NOMO-1 (cell line): ENCODE measurements around the gene NAV2.
A peak's percentile ranks its signal among the peaks of the same experiment; 100 is the strongest.

Experiments used
- DNase-seq, 2 experiments: peaks; one replicate each; lab custom pipeline; 2025; ENCODE audit not compliant: unreplicated experiment in 2 of 2; lab: John Stamatoyannopoulos, UW

NAV2 gene

DNA sequence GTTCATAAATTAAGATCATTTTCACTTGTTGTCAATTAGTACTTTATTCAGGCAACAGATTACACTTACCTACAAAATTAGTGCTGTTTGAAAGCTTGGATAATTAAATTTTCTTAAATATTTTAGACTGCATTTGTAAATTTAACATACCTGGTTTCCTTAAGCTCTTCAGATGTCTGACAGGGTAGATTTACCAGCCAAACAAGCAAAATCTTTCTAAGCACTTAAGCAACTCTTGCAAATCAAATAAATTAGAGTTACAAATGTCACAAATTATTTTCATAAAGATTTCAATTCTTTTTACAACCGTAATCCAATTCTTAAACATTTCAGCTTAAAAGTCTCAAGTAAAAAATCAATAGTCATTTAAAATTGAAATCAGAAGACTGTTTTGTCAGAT lies 317.8 kb downstream of the NAV2 start:
- DNase-seq = no peak

- DNase-seq = no peak
Measured at GRCh38 chr11:20031155-20032001, 318.7 kb downstream of the NAV2 start.

GRCh38 chr11:20032127-20032526 lies 319.5 kb downstream of the NAV2 start:
- no peak for DNase-seq

DNA sequence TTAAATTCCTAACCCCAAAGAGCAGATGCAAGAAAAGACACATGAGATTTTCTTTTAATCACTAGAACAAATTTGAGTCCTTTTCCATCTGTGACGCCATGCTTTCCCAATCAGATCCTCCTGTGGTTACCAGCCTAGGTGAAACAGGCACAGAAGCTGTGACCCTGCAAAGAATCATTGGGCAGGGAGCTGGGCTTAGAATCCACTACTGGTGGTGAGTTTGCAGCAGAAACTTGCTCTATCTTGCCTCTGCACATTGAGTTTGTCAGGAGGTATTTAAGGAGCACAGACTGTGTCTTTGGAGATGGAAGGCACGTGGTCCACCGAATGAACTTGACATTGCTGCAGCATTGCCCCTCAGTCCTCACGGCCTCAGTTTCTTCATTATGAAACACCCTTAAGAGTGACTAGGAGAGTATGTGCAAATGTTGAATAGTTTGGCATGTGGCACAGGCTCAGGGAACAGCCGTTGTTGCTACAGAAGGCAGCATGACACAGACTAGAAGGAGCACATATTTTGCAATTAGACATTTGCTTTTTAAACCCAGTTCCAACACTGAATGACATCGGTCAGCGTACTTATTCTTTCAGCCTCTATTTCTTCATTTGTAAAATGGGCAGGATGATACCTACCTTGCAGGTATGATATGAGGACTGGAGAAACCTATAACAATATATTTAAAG lies 320.1 kb downstream of the NAV2 start:
- no peak for DNase-seq

DNA sequence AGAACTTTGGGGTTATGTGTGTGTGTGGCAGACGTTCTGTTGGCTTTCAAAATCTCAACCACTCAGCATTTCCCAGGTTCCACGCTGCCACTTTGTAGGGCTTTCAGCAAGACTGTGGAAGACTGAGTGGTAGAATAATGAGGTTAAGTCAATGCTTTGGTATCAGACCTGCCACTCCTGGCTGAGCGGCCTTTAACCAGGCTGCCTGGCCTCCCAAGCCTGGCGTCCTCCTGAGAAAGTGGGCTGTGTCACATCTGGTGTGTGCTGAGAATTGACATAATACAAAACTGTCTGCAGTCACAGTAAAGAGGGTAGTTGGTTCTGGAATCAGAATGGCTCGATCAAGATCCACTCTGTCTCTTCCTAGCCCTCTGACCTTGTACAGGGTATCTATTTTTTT lies 321.2 kb downstream of the NAV2 start:
- DNase-seq = no peak

DNA sequence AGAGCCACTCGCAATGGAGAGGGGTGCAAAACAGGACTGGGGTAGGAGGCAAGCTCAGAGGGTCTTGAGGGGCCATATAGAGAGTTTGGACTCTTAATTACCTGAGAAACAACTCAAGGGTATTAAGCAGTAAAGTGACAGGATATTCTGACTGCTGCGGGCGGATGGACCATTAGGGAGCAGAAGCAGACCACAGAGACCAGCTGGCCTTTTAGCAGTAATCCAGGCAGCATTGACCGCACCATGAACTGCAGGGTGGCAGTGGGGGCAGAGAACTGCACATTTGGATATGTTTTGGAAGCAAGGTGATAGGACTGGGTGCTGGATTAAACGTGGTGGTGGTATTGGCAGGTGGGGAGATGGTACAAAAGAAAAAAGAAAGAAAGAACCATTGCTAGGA lies 322.3 kb downstream of the NAV2 start:
- no peak for DNase-seq

GRCh38 chr11:20035375-20035700 lies 322.7 kb downstream of the NAV2 start:
- DNase-seq = no peak

DNA sequence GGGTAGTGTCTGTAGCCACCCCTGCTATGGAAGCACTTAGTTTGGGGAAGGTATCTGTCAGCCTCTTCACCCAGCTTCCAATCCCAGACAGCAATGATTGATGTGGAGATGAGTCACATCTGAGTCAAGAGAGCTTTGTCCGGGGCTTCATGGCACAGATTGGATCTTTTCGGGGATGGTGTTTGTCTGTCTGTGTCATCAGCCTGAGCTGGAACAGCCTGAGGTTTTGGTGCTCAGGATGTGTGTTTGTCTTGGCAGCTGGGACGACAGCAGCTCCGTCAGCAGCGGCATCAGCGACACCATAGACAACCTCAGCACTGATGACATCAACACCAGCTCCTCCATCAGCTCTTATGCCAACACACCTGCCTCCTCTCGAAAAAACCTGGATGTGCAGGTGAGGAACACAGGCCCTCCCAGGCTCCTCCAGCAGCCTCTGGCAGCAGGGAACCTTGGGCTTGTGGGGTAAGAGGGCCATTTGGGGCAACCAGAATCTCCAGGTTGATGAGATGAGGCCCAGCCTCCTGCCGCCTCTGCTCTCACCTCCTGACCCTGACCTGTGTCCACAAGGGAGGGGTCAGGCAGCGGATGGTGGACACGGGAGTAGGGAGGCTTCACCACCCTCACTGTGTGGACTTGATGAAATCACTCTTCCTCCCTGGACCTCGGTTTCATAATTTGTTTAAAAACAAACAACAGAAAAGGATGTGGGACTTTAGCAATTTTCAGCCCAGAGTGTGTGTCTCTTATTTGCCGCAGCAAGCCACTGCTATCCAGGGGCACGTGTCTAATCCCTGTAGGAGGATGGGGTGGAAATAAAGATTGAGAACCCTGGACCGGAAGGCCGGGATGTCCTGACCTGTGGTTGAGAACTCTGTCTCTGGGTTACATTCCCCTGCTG lies 323.3 kb downstream of the NAV2 start:
- DNase-seq = peak in 1 of 2 experiments; percentile 32

- DNase-seq = no peak
Measured at GRCh38 chr11:20036626-20037335, 324.1 kb downstream of the NAV2 start.

- DNase-seq = no peak
Measured at GRCh38 chr11:20037396-20038153, 324.9 kb downstream of the NAV2 start.

GRCh38 chr11:20038412-20038811 lies 325.8 kb downstream of the NAV2 start:
- no peak for DNase-seq

DNA sequence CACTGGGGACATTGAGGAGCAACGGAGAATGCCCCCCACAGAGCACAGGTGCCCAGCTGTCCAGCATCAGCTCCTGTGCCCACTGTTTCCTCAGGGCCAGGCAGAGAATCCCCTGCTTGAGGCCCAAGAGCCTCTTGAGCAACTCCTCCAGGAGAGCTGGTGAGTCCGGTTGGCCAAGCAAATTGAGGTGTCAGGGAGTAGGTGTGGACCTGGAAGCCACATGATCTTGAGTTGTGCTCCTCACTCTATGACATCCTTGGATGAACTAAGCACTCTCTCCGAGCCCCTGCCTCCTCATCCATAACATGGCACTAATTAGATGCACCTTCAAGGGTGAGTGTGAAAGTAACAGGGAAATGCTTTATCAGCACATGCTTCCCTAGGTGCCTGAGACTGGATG lies 326.3 kb downstream of the NAV2 start:
- no peak for DNase-seq

DNA sequence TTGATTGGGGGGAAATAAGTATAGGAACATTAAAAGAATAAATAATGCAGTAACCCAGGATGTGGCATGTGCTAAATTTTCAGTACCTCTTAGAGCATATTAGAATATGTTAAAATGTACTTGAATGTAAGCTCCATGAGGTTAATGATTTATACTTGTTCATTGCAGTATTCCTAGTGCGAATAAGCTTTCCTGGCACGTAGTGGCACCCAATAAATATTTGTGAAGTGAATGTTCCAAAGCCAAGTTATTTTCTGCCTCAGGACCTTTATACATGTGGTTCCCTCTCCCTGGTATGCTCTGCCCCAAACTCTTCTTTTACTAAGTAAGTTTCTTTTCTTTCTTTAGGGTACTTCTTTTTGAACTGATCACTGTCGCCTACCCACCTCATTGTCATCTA lies 328.9 kb downstream of the NAV2 start:
- DNase-seq = no peak

DNA sequence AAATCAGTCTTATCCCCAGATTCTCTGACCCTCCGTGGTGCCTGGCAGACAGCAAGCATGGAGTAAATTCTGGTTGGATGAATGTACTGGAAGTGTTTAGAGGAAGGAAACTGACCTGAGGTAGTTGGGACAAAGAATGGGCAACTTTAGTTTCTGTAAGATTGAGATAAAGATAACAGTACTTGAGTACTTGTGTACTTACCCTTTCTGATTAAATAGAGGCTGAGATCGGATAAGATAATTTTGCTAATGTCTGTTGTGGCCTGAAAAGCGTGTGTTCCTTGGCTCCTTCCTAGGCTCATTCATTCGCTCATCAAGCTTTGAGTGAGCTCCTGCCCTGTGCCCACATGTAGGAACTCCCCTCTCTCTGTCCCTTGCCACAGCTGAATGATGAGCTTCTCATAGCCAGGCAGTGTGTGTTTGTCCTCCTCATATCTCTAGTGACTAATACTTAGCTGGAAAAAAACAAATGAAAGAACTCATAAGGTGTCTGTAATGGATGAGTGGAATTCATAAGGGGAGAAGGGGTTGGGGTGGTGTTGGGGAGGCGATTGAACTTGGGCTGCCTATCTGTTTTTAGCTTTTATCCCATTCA lies 329.5 kb downstream of the NAV2 start:
- DNase-seq = no peak

DNA sequence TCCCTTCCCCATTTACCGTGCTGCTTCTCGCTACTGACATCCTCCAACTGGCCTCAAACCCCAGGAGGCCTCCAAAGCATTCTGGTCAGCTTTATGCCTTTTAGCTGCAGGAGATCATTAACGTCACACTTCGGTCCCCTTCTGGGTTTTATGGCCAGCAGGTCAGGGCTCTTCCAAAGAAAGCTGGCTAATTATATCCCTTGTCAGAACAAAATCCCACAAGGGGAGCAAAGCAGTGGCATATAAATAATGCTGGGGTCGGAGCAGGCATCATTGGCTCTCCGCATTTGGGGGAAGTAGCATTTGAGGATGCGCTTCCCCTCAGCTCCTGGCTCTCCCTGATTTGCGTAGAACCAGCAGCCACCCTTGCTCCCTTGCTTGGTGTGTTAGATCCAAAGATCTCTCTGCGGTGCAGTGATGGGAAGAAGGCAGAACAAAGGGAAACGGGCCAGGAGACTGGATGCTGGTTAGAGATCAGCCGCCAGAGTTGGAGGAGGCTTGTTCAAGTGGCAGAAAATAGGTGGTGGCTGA lies 330.2 kb downstream of the NAV2 start:
- no peak for DNase-seq

- no peak for DNase-seq
Measured at GRCh38 chr11:20043992-20044391, 331.4 kb downstream of the NAV2 start.

DNA sequence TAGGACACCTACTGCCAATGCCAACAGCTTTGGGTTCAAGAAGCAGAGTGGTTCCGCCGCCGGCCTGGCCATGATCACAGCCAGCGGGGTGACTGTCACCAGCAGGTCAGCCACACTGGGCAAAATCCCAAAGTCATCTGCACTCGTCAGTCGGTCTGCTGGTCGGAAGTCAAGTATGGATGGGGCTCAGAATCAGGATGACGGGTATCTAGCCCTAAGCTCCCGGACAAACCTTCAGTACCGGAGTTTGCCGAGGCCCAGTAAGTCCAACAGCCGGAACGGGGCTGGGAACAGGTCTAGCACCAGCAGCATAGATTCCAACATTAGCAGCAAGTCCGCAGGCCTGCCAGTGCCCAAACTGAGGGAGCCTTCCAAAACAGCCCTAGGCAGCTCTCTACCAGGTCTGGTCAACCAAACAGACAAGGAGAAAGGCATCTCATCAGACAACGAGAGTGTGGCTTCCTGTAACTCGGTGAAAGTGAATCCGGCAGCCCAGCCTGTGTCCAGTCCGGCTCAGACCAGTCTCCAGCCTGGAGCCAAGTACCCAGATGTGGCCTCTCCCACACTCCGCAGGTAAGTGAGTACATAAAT lies 332.6 kb downstream of the NAV2 start:
- no peak for DNase-seq

GRCh38 chr11:20046416-20046815 lies 333.8 kb downstream of the NAV2 start:
- peak; percentile 54 to 61 for DNase-seq
